GM21423 (cell line): ENCODE measurements around the gene MMADHC.
"Not testable (repeated sequence)": the region's sequence is repeated elsewhere in the genome, so short reads cannot be mapped to it uniquely, and the experiment has no call there.

Experiments used
- ATAC-seq: cut with Tn5 transposase; IDR thresholded peaks from one replicate; pipeline ENCODE4 v1.9.1; 2021; ENCODE audit warnings: mild to moderate bottlenecking, moderate library complexity; ENCODE audit not compliant: unreplicated experiment

MMADHC gene

DNA sequence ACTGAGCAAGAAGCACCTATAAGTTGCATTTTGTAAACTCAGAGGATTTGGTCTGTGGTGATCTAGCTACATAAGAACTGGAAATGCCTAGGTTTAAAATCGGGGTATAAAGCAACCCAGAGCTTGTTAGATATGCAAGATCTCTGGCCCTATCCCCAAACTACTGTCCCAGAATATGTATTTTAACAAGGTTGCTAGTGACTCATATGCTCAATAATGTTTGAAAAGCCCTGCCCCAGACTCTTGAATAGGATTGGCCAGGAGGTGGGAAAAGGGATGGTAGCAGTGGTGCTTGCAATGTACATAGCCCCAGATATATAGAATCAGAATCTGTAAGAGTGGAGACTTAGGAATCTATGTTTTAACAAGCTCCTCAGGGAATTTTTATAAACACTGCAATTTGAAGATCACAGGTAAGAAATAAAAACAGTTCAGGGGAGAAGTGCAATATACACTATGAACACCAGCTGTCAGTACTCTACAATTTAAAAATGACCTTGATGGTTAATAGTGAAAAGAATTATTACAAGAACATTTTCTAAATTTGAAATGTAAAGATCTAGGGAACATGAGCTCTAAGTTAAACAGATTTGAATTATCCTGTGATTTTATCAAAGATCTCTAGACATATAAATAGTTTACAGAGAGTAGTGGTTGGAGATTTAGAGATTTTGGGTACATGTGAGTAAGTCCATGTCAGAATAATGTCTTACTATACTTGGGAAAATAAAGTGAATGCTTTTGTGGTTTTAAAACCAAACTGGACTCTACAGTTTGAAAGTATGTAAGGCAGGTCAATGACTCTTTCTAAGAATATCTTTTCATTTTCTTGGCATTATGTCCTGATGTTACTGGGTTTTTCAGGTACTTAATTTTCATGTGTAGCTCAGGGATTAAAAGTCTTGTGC is 7.7 kb upstream of the MMADHC start:
- no peak for ATAC-seq

DNA sequence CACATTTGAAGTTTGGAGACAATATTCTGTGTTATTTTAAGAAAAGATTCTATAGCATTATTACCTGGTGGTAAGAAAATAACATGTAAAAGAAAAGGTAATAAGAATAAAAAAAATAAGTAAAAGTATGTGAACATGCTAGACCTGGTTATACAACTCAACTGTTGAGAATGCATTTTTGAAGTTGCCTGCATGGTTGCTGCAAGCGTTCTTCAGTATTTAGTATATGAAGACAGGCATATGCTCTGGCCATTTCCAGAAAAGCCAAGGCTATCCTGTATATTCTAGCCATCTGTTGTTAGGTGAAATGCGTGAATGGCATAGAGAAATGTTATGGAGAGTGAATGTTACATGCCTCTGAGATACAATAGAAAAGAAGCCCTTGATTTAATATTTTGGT is 6.8 kb upstream of the MMADHC start:
- ATAC-seq: no peak

- ATAC-seq: peak; percentile 16
Observed at GRCh38 chr2:149587950-149588487, 444 bp upstream of the MMADHC start.

DNA sequence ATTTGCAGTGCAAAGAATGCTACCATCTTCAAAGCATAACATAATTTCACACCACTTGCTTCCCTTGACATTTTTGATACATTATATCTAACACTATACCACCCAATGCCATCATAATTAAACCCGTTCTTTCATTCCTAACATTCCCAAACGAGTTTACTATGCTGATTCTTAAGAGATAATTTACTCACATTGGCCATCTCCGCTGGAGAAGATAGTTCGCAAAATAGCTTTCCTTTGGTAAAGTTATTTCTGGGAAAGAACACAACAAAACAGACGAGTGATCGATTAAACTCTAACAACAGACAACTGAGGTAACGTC is 716 bp downstream of the MMADHC start:
- ATAC-seq: no peak

- ATAC-seq: no peak
Observed at GRCh38 chr2:149586063-149586462, 1.5 kb downstream of the MMADHC start.

GRCh38 chr2:149585166-149585885 is 2.2 kb downstream of the MMADHC start:
- no peak for ATAC-seq

GRCh38 chr2:149579972-149580882 is 7.3 kb downstream of the MMADHC start:
- ATAC-seq: no peak

GRCh38 chr2:149577269-149577668 is 10.3 kb downstream of the MMADHC start:
- ATAC-seq: no peak

GRCh38 chr2:149575752-149576151 is 11.8 kb downstream of the MMADHC start:
- ATAC-seq: no peak

DNA sequence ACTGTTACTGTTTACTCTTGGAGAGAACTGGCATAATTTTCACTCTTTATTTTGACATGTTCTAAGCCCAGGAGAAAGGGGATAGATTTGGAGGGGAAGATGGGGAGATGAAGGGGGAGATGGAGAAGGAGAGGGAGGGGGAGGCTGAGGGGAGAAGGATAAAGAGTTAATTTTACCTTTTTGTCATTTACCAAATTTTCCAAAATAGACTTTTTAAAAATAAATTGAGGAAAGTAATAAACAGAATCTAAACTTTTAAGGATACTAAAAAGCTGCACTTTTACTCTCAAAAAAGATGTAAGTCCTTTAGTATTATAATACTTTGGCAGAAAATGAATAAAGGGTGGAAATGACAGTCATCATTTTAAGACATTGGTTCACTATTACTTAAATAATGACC is 12.3 kb downstream of the MMADHC start:
- ATAC-seq: no peak

DNA sequence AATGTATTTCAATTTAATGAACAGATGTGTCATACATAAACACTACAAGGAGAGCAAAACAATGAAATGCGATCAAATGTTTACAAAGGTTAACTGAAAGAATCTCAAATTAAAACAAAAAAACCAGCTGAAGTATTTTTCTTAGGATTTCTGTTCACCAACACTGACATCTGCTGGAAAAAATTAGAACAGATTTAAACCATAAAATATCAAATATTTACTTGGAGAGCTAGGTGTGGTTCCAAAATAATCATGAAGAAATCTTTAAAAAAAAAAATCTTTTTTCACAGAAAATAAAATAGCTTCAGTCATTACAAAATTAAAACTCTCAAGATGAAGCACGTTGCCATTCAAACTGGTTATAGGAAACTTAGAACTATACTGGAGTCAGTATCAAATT is 13.8 kb downstream of the MMADHC start:
- ATAC-seq: no peak

DNA sequence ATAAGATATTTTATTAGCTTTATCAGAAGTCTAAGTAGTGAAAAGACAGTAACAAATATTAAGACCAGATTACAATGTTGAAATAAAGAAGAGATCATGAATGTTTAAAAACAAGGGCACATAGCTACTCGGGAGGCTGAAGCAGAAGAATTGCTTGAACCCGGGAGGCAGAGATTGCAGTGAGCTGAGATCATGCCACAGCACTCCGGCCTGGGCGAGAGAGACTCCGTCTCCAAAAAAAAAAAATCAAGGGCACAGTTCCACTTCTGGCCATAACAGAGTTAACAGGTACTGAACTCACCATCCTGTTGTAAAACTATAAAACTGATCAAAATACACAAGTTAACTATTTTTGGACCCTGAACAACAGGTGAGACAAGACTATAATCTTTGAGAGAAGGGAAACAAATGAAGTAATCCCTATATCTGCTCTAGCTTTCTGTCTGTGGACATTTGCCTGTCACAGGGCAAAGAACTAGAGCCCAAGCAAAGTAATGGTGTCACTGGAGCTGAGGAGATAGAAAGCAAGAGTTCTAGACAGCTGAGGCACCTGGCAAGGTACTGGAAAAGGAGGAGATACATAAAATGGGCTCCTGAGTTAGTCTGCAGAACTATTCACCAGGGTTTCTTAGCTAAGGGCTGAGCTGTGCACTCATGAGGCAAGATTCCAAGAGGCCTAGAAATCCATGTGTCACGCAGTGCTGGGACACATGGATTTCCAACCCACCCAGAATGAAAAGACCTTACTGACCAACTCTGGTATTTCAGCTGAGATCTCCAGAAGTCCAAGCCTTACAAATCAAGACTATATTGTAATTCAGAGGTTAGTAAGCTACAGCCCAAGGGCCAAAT is 15.2 kb downstream of the MMADHC start:
- ATAC-seq: no peak

DNA sequence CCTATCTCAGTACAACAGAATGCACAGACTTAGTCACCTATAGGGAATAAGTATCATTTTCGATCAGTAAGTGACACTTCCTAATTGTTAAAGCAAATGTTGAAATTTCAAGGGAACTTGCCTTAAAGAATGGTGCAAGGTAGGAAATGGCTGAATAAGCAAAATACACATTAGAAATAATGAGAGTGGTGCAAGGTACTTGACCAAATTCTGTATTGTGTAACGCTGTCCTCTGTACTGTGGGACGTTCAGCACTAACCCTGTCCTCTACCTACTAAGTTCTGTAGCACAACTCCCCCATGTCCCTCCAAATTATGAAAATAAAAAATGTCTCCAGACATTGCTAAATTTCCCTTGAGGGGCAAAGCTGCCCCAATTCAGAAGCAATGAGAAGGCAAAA is 19.4 kb downstream of the MMADHC start:
- no peak for ATAC-seq

GRCh38 chr2:149566652-149567051 is 20.9 kb downstream of the MMADHC start:
- no peak for ATAC-seq

- not testable (repeated sequence) for ATAC-seq
Observed at GRCh38 chr2:149565625-149566024, 21.9 kb downstream of the MMADHC start.

DNA sequence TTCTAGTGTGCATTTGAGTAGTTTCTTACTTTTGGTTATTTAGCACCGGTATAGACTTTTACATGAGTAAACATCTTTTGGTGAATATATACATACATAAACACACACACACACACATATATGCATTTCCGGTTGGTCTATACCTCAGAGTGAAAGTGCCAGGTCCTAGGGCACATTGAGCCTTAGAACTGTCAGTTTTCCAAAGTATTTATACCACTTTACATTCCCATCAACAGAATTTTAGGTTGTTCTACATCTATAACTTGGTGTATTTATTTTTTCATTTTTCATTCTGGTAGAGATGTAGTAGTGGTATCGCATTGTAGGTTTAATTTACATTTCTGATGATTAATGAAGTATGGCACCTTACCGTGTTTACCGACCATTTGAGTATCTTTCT is 22.6 kb downstream of the MMADHC start:
- no peak for ATAC-seq

DNA sequence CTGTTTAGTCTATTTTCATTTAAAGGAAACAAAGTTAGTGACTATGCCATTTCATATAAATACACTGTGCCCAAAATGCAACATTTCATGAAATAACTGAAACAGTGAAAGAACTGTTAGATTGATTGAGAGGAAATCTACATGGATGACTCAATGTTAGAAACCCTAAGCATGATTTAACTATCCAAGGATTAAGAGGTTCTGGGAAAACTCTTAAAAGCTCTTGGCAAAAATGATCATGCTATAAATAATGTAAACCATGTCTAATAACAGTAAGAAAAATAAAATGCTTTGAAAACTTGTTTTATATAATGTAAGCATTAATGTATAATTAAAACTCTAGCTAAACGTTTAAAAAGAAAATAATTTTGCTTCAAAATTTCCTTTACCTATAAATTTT is 23.5 kb downstream of the MMADHC start:
- ATAC-seq: no peak

DNA sequence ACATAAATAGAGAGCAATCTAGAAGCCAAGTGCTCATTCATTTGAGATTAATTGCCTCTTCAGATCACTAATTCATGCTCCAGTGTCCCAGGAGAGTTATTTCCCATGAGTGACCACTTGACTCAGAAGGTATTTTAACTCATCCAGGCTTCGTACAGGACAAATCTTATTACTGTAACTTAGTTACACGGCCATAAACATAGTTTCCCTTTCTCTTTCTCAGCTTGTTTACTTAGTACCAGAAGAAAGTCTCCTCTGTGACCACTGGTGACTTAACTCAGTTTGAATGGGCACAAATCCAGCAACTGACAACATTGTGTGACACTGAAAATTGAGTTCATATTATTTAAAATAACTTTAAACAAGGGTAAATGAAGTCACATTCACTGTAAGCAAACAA is 25.3 kb downstream of the MMADHC start:
- ATAC-seq: peak; percentile 73

DNA sequence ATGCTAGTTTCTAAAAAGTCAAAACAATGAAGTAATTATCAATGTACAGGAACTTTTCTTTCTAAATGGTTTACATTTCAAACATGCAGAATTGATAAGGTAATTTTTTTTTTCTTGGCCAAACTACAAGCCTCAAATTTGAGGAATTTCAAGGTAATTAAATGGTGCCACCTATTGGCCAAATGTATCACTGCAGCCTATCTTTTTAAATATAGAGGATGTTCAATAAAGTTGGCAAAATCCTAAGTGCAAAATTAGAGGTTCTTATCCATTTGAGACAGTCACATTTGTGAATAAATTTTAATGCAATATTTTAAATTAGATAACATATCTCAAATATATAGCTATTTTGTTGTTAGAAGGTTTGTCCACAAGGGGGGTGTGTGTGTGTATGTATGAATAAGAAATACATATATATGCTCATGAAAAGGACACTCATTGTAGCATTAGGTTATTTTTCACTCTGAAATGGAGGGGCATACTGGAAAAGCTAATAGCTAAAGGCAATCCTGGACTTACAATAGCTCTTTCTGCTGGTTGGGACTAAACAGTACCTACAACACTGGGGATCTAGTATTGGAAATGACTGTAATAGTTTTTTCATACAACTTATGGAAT is 26.2 kb downstream of the MMADHC start:
- no peak for ATAC-seq
